ENCODE data around the gene PEX12.

DNA sequence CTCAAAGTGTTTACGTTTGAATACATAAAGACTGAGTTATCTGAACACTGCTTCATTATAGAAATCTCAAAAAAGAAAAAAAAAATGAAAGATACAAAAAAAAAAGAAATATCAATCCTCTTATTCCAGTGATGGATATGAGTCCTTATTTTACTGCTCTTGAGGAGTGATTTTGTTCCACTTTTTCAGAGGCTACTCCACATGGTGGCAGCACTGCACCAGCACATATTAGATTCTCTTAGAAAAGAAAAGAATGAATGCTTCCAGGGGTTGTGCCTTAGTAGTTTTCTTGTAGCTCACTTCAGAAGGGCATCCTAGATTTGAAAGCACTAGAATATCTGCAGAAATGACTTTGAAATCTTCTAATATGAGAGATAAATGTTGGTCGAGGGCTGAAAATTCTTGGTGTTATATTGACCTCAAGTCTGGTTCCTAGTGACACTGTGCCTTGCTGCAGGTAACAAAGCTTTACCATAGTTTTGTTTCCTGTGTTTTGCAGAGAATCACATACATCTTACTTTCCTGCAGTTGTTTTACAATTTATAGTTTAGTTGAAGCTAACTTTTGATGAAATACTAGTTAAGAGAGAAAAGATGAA, 34.7 kb upstream of the PEX12 start:
- TF ChIP-seq, protein P1, sequence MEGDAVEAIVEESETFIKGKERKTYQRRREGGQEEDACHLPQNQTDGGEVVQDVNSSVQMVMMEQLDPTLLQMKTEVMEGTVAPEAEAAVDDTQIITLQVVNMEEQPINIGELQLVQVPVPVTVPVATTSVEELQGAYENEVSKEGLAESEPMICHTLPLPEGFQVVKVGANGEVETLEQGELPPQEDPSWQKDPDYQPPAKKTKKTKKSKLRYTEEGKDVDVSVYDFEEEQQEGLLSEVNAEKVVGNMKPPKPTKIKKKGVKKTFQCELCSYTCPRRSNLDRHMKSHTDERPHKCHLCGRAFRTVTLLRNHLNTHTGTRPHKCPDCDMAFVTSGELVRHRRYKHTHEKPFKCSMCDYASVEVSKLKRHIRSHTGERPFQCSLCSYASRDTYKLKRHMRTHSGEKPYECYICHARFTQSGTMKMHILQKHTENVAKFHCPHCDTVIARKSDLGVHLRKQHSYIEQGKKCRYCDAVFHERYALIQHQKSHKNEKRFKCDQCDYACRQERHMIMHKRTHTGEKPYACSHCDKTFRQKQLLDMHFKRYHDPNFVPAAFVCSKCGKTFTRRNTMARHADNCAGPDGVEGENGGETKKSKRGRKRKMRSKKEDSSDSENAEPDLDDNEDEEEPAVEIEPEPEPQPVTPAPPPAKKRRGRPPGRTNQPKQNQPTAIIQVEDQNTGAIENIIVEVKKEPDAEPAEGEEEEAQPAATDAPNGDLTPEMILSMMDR (IDR thresholded peaks at IDR 0.05), result peak in 2 of 3 donors; percentile 41 to 44
- TF ChIP-seq POLR2AphosphoS5 (IDR thresholded peaks at IDR 0.05), result no peak
